ENCODE data around the gene NARS2.
"Not testable (repeated sequence)": the region's sequence is repeated elsewhere in the genome, so short reads cannot be mapped to it uniquely, and the experiment has no call there.

DNA sequence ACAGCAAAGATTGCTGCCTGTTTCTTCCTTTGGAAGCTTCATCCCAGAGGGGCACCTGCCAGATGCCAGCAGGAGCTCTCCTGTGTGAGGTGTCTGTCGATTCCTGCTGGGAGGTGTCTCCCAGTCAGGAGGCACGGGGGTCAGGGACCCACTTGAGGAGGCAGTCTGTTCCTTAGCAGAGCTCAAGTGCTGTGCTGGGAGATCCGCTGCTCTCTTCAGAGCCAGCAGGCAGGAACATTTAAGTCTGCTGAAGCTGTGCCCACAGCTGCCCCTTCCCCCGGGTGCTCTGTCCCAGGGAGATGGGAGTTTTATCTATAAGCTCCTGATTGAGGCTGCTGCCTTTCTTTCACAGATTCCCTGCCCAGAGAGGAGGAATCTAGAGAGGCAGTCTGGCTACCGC is 28.1 kb upstream of the NARS2 start:
- TF ChIP-seq, protein P1, sequence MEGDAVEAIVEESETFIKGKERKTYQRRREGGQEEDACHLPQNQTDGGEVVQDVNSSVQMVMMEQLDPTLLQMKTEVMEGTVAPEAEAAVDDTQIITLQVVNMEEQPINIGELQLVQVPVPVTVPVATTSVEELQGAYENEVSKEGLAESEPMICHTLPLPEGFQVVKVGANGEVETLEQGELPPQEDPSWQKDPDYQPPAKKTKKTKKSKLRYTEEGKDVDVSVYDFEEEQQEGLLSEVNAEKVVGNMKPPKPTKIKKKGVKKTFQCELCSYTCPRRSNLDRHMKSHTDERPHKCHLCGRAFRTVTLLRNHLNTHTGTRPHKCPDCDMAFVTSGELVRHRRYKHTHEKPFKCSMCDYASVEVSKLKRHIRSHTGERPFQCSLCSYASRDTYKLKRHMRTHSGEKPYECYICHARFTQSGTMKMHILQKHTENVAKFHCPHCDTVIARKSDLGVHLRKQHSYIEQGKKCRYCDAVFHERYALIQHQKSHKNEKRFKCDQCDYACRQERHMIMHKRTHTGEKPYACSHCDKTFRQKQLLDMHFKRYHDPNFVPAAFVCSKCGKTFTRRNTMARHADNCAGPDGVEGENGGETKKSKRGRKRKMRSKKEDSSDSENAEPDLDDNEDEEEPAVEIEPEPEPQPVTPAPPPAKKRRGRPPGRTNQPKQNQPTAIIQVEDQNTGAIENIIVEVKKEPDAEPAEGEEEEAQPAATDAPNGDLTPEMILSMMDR (IDR thresholded peaks at IDR 0.05) = not testable (repeated sequence)
- TF ChIP-seq POLR2A (IDR thresholded peaks at IDR 0.05) = not testable (repeated sequence)
